GM20431 (cell line): ENCODE results near the gene CPLX3.

Source experiments
- in situ Hi-C: fragments of 300-500 bp; cut with MseI, MboI; formaldehyde crosslinking; loops from one replicate; pipeline ENCODE4 v1.15.0; 2020; ENCODE audit warnings: low sequenced_read_pairs; ENCODE audit not compliant: unreplicated experiment

The CPLX3 gene

DNA sequence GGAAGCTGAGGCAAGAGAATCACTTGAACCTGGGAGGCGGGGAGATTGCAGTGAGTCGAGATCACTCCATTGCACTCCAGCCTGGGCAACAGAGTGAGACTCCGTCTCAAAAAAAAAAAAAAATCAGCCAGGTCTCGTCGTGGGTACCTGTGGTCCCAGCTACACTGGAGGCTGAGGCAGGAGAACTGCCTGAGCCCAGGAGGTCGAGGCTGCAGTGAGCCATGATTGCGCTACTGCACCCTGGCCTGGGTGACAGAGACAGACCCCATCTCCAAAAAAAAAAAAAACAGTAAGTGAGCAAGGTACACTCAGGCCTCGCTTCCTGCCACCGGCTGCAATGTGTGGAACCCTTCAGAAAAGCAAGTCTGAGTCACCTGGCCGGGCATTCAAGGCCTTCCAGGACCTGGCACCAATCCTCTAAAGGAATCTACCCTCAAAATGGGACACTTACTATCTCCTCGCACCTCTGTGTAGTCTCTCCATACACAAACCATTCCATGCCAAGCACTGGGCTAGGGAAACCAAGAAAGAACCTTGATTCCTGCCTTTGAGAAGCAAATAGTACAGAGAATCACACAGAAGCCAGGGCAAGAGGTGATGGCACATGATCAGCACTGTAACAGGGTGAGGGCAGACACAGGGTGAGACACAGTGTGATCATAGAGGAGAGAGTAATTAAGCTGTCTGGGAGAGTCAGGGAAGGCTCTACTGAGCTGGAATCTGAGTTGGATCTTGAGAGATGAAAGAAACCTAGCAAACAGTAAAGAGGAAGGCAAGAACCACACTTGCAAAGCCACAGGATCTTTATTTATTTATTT, 37.0 kb downstream of the CPLX3 start:
- in situ Hi-C loops = no loop called here

GRCh38 chr15:74864296-74864695, 37.9 kb downstream of the CPLX3 start:
- in situ Hi-C loops = no loop called here

DNA sequence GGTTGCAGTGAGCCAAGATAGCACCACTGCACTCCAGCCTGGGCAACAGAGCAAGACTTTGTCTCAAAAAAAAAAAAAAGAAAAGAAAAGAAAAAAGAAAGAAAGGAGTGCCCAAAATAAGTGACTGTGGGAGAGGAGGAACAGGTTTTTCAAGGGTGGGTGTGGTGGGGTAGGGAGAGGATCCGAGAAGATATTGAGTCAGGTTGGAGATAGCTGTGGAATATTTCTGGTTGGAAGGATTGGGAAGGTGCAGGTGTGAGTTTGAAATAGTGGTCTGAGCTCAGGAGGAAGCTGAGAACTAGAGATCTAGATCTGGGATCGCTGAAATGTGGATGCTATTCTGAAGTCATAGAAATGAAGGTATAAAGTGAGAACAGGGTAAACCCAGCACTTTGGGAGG, 38.9 kb downstream of the CPLX3 start:
- in situ Hi-C loops = no loop called here

DNA sequence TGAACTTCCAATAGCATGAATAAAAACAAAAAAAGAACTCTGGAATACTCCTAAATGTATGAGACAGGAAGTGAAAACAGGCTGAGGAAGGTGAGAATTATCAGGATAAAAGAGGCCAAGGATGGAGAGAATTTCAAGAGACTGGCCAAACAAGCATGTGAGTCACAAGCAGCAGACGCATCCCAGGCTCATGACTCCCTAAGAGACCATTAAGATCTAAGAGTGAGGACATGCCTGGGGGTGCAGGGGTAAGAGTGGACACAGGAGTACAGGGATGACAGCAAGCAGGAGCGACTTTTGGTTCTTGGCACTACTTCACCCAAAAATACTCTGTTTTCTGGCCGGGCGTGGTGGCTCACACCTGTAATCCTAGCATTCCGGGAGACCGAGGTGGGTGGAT, 39.7 kb downstream of the CPLX3 start:
- in situ Hi-C loops = no loop called here

DNA sequence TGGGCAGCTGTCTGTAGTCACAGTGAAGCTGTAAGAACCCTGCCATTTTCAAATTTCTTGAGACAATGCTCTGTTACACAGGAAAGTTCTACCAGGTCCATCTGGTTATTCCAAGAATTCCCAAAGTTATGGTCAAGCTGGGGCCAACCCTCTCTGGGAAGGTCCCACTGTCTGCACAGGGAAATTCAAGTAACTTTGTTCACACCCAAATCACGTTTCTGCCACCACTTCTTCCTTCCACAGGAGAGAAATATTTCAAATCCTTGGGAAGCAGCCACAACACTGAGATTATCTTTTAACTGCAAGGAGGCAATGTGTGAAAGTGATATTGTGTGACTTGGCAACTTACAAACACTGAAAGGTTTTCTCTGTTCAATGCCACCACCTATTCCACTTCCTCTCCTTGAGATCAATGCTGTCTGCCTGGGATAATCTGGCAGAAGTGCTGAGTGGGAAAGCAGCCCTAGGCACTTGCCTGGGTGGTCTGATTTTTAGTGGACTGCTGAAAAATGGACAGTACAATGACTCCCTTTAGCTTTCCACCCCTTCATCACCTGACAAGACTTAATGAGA, 41.1 kb downstream of the CPLX3 start:
- in situ Hi-C loops = no loop called here

- in situ Hi-C loops = no loop called here
Measured at GRCh38 chr15:74868059-74868458, 41.6 kb downstream of the CPLX3 start.

DNA sequence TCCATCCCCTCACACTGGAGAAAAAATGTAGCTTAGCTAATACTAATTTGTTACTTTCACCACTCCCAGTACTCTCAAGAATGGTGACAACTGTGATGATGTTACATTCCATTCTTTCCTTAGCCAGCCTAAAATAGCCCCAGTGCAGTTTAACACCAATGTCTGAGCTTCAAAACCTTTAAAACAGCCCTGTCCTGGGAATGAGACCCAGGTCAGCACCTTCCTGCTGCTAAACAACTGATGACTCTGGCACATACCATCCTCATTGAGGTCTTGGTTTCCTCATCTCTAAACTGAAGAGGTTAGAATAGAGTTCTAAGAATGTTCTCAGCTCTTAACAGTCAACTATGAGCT, 42.9 kb downstream of the CPLX3 start:
- in situ Hi-C loops = no loop called here

GRCh38 chr15:74869726-74870407, 43.4 kb downstream of the CPLX3 start:
- in situ Hi-C loops = no loop called here

DNA sequence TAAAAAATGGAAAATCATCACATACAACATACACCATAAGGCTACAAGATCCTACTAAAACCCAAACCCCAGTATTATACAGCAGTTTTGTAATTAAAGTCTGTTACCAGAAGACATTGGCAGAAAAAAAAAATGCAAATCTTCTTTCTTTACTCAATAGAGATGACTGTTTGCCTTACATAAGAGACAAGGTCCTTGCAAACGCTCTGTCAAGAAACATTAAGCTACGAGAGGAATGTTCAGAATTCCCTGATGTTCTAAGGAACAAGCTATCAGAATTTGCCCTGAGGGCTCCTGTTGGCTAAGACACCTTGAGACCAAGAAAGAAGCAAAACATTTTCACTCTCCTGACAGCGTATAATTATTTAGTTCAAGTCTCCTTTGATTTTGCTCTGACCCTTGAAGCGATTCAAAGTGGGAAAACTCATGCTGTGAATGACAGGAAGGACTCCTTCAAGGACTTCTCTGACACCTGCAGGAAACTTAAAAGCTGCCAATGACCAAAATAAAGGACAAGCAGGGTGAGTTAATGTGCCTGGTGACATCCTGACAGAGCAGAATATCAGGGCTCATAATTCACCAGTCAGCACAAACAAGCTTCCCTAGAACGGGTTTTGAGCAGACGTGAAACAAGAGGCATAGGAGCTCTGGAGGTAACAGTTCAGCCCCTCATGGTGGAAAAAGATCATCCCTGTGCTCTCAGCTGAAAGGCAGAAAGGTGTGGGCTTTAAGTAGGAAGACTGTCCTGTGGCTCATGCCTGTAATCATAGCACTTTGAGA, 44.2 kb downstream of the CPLX3 start:
- in situ Hi-C loops = no loop called here

GRCh38 chr15:74872702-74873035, 46.2 kb downstream of the CPLX3 start:
- in situ Hi-C loops = no loop called here

GRCh38 chr15:74873036-74873755, 46.8 kb downstream of the CPLX3 start, which contains the start of gene SCAMP2:
Gene SCAMP2 (minus strand): TSS chr15:74873365. CDS start chr15:74873255, 110 bp downstream.
- in situ Hi-C loops = no loop called here

DNA sequence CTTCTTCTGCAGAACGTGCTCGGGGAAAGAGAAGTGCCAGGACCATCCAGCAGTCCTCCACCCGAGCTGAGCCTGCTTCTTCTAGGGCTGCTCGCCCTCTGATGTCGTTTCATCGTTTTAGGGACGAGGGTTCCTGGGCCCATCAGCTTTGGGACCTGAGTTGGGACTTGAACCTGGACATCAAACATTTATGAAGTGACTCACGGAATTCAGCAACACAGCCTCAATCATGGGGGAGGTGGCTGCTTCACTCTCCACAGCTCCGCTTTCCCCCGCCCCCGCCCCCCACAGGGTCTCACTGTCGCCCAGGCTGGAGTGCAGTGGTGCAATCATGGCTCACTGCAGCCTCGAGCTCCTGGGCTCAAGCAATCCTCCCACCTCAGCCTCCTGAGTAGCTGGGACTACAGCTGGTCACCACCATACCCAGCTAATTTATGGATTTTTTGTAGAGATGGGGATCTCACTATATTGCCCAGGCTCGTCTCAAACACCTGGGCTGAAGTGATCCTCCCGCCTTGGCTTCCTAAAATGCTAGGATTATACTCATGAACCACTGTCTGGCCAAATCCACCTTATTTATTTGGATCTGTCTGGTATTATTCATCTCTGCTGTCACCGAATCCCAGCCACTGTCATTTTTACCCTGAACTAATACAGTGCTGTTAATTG, 47.5 kb downstream of the CPLX3 start:
- in situ Hi-C loops = no loop called here

GRCh38 chr15:74878273-74878672, 51.8 kb downstream of the CPLX3 start:
- in situ Hi-C loops = no loop called here
